H1 (cell line): ENCODE results near the gene ACY1. TPM values are rescaled to one million over a fixed set of nuclear protein-coding genes. Genes with fewer than 3 reads are reported as not detected.
A peak's percentile ranks its signal among the peaks of the same experiment; 100 is the strongest.

Source experiments
- ATF2 ChIP-seq: IDR thresholded peaks from 2 replicates; pipeline ENCODE4 v1.6.1; 2012; ENCODE audit warnings: low read length, inconsistent platforms
- ATF3 ChIP-seq: IDR thresholded peaks from 2 replicates; pipeline ENCODE4 v1.6.1; 2011; ENCODE audit warnings: low read depth, mild to moderate bottlenecking, low read length; ENCODE audit not compliant: insufficient read depth
- BRCA1 ChIP-seq: IDR thresholded peaks from 2 replicates; pipeline ENCODE4 v1.6.1; 2012; ENCODE audit warnings: low read depth, low read length, improper control_type of control experiment
- CBX8 ChIP-seq: fragments of 300-800, 300-1000 bp; sonication (generic); IDR thresholded peaks from 2 replicates; pipeline ENCODE4 v1.7.1; 2016; ENCODE audit warnings: low read depth, low read length, borderline replicate concordance
- CHD1 ChIP-seq: IDR thresholded peaks from 2 replicates; pipeline ENCODE4 v1.6.1; 2012; ENCODE audit warnings: low read depth, low read length, improper control_type of control experiment
- CREB1 ChIP-seq: IDR thresholded peaks from 2 replicates; pipeline ENCODE4 v1.6.1; 2012; ENCODE audit warnings: inconsistent platforms
- EP300 ChIP-seq, 2 experiments: IDR thresholded peaks; 1 replicate in 1 of 2; 2 replicates in 1 of 2; pipeline ENCODE4 v1.6.1; 2011 to 2012; ENCODE audit warnings: low read depth in 2 of 2, low read length in 2 of 2, mild to moderate bottlenecking in 2 of 2, borderline replicate concordance in 1 of 2, inconsistent platforms in 1 of 2, moderate library complexity in 1 of 2
- GABPA ChIP-seq: IDR thresholded peaks from 2 replicates; pipeline ENCODE4 v1.6.1; 2011; ENCODE audit warnings: mild to moderate bottlenecking, low read length, moderate library complexity, borderline replicate concordance; ENCODE audit not compliant: insufficient read depth
- HDAC2 ChIP-seq, 2 experiments: fragments of 300-600 bp in 1 of 2; sonication (generic) in 1 of 2; IDR thresholded peaks; 2 replicates each; pipeline ENCODE4 v1.6.1; 2011 to 2012; ENCODE audit warnings: low read depth in 2 of 2, low read length in 2 of 2, mild to moderate bottlenecking in 2 of 2, moderate library complexity in 2 of 2, borderline replicate concordance in 1 of 2, inconsistent platforms in 1 of 2
- HDAC6 ChIP-seq: IDR thresholded peaks from one replicate; pipeline ENCODE4 v1.7.1; 2012; ENCODE audit warnings: low read depth, mild to moderate bottlenecking, inconsistent platforms, low read length, moderate library complexity
- KDM1A ChIP-seq: fragments of 200-600, 300-600 bp; sonication (generic); IDR thresholded peaks from 2 replicates; pipeline ENCODE4 v1.7.1; 2016; ENCODE audit warnings: mild to moderate bottlenecking, low read length, borderline replicate concordance
- KDM5A ChIP-seq: fragments of 200-600 bp; IDR thresholded peaks from 2 replicates; pipeline ENCODE4 v1.7.1; 2012; ENCODE audit warnings: mild to moderate bottlenecking, low read length, inconsistent platforms, mixed read lengths
- NANOG ChIP-seq: IDR thresholded peaks from 2 replicates; pipeline ENCODE4 v1.6.1; 2011; ENCODE audit warnings: low read length, low read depth, mild to moderate bottlenecking, inconsistent platforms; ENCODE audit not compliant: insufficient read depth, poor library complexity, severe bottlenecking
- PHF8 ChIP-seq: fragments of 200-600 bp; sonication (generic); conservative IDR thresholded peaks from 2 replicates; pipeline ENCODE4 v1.7.1; 2012; ENCODE audit warnings: low read depth, mild to moderate bottlenecking, inconsistent platforms, low read length, moderate library complexity
- POU5F1 ChIP-seq: IDR thresholded peaks from 2 replicates; pipeline ENCODE4 v1.6.1; 2011; ENCODE audit warnings: low read depth, mild to moderate bottlenecking, low read length, moderate library complexity
- SAP30 ChIP-seq: fragments of 300-600 bp; sonication (generic); IDR thresholded peaks from 2 replicates; pipeline ENCODE4 v1.7.1; 2012; ENCODE audit warnings: low read length, moderate library complexity, mild to moderate bottlenecking, inconsistent platforms; ENCODE audit not compliant: insufficient read depth, insufficient replicate concordance
- SIRT6 ChIP-seq: IDR thresholded peaks from one replicate; pipeline ENCODE4 v1.7.1; 2012; ENCODE audit warnings: low read length, inconsistent platforms
- SUZ12 ChIP-seq: fragments of 200-600 bp; sonication (generic); IDR thresholded peaks from 2 replicates; pipeline ENCODE4 v1.6.1; 2012; ENCODE audit warnings: mild to moderate bottlenecking, inconsistent platforms, low read length, moderate library complexity, mixed read lengths
- polyA plus RNA-seq, 7 experiments: library from polyadenylated mRNA; depleted of rRNA in 3 of 7; stranded (reverse) in 5 of 7; unstranded in 2 of 7; fragments of >200 nt in 5 of 7; fragments of 200-250 nt in 2 of 7; gene quantifications; 1 replicate in 5 of 7; 2 replicates in 1 of 7; 4 replicates in 1 of 7; pipeline versions ENCODE4 v1.2.1 to v1.2.3, GENCODE V29; 2011 to 2013; ENCODE audit warnings: missing spikeins in 2 of 7, mixed read lengths in 2 of 7
- total RNA-seq: library from RNA; stranded (reverse); fragmentation: NEBNext Ultra II Directional; extraction: Animal tissue kit (Norgen Biotek cat#: 25700); gene quantifications from 2 replicates; pipeline ENCODE4 v1.2.1, GENCODE V29; 2021

ACY1 gene
- total and polyA plus RNA-seq, 2 of the 8 experiments (the other 6 are each of a cell fraction or from before 2014, with no cell fraction given) = 48.3 to 113 TPM

GRCh38 chr3:51995346-51996163 lies 12.2 kb downstream of the ACY1 start, which contains the start of gene RPL29 (continued):
- TF ChIP-seq SAP30 = no peak
- TF ChIP-seq HDAC6 = no peak
- TF ChIP-seq ATF3 = no peak
- TF ChIP-seq CHD1 = 0 out of 2 replicates have a peak, but pooled peaks have one; percentile 34
- no peak for TF ChIP-seq SUZ12
- no peak for TF ChIP-seq KDM1A
- peak in 1 of 2 experiments; percentile 24; a peak in 1 of 3 replicates for TF ChIP-seq EP300 (IDR thresholded peaks at IDR 0.05; ENCODE audit: borderline replicate concordance in 1 of 2, low read depth in 2 of 2, low read length in 2 of 2)
- TF ChIP-seq KDM5A = peak; percentile 44; the same call in 1 of the 2 replicates
- no peak for TF ChIP-seq NANOG
- peak; percentile 76 for TF ChIP-seq CREB1
- peak; percentile 100 for TF ChIP-seq GABPA
- no peak for TF ChIP-seq POU5F1
- peak; percentile 95 for TF ChIP-seq PHF8
- no peak for TF ChIP-seq SIRT6
- no peak for TF ChIP-seq BRCA1
- TF ChIP-seq CBX8 = no peak
- TF ChIP-seq ATF2 = peak; percentile 88
- TF ChIP-seq HDAC2 (IDR thresholded peaks at IDR 0.05; ENCODE audit: borderline replicate concordance in 1 of 2, low read depth in 2 of 2, low read length in 2 of 2) = no peak
